Ishikawa (cell line): ENCODE data around the gene MYBPH.

Experiments used
- CEBPB ChIP-seq: IDR thresholded peaks from 2 replicates; pipeline ENCODE4 v1.6.1; 2012
- CREB1 ChIP-seq: IDR thresholded peaks from 2 replicates; pipeline ENCODE4 v1.6.1; 2012; ENCODE audit warnings: low read depth
- EGR1 ChIP-seq: IDR thresholded peaks from 2 replicates; pipeline ENCODE4 v1.6.1; 2012
- EP300 ChIP-seq: IDR thresholded peaks from 2 replicates; pipeline ENCODE4 v1.6.1; 2012; ENCODE audit warnings: borderline replicate concordance
- FOXM1 ChIP-seq: IDR thresholded peaks from 2 replicates; pipeline ENCODE4 v1.6.1; 2012; ENCODE audit warnings: low read depth, borderline replicate concordance
- NFIC ChIP-seq: IDR thresholded peaks from 2 replicates; pipeline ENCODE4 v1.6.1; 2012
- RAD21 ChIP-seq: IDR thresholded peaks from 2 replicates; pipeline ENCODE4 v1.6.1; 2012; ENCODE audit warnings: low read depth
- REST ChIP-seq: IDR thresholded peaks from 2 replicates; pipeline ENCODE4 v1.6.1; 2012; ENCODE audit warnings: low read depth, mild to moderate bottlenecking
- TAF1 ChIP-seq: IDR thresholded peaks from 2 replicates; pipeline ENCODE4 v1.6.1; 2012; ENCODE audit warnings: low read depth, mild to moderate bottlenecking
- TCF12 ChIP-seq: IDR thresholded peaks from 2 replicates; pipeline ENCODE4 v1.6.1; 2012; ENCODE audit warnings: low read depth
- TEAD4 ChIP-seq: IDR thresholded peaks from 2 replicates; pipeline ENCODE4 v1.6.1; 2012
- YY1 ChIP-seq: IDR thresholded peaks from 2 replicates; pipeline ENCODE4 v1.6.1; 2012; ENCODE audit warnings: low read depth
- ZBTB7A ChIP-seq: IDR thresholded peaks from 2 replicates; pipeline ENCODE4 v1.6.1; 2012; ENCODE audit warnings: low read depth
- TF ChIP-seq, protein P1 (sequence below): IDR thresholded peaks from 2 replicates; pipeline ENCODE4 v1.6.1; 2012
- TF ChIP-seq, protein P2 (sequence below): IDR thresholded peaks from 2 replicates; pipeline ENCODE4 v1.6.1; 2012

The MYBPH gene

DNA sequence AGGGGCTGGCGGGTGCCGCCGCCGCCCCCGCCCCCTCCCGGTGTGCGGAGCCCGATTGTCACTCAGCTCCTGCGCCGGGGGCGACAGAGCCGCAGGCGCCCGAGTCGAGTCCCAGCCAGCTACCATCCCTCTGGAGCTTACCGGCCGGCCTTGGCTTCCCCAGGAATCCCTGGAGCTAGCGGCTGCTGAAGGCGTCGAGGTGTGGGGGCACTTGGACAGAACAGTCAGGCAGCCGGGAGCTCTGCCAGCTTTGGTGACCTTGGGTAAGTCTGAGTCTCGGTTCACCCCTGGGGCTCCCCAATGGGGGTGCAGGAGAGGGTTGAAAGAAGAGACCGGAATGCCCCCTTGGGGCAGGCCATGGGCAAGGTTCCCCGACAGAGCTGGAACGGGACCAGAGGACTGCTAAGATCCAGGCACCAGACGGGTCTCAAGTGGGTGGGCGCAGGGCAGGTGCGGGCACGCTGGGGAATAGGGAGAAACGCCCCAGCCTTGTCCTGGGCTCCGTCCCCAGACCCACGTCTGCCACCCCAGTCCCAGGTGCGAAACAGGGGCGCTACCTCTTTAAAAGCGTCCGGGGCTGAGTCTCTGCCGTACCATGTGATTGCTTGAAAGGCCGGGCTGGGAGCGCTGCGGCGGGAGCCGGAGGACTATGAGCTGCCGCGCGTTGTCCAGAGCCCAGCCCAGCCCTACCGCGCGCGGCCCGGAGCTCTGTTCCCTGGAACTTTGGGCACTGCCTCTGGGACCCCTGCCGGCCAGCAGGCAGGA is 47.8 kb downstream of the MYBPH start, which contains the start of gene ADORA1:
TSS of gene ADORA1 (plus strand) at position 61 of the 765 bp plus-strand sequence. CDS start 1,116 bp downstream, outside the sequence.
- TF ChIP-seq EP300 (no peak), EGR1 (peak; percentile 12; the same call in 1 of the 2 replicates), FOXM1 (no peak), ZBTB7A (0 out of 2 replicates have a peak, but pooled peaks have one; percentile 57), CREB1 (no peak), RAD21 (peak; percentile 3; the same call in 1 of the 2 replicates), TAF1 (peak; percentile 65)
- TF ChIP-seq, protein P1, sequence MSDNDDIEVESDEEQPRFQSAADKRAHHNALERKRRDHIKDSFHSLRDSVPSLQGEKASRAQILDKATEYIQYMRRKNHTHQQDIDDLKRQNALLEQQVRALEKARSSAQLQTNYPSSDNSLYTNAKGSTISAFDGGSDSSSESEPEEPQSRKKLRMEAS, result peak; percentile 83
- TF ChIP-seq, protein P2, sequence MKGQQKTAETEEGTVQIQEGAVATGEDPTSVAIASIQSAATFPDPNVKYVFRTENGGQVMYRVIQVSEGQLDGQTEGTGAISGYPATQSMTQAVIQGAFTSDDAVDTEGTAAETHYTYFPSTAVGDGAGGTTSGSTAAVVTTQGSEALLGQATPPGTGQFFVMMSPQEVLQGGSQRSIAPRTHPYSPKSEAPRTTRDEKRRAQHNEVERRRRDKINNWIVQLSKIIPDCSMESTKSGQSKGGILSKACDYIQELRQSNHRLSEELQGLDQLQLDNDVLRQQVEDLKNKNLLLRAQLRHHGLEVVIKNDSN, result peak; percentile 85

GRCh38 chr1:203126866-203127665 is 48.6 kb downstream of the MYBPH start:
- TF ChIP-seq REST (peak; percentile 26; the same call in 1 of the 2 replicates), EP300 (no peak)

GRCh38 chr1:203126151-203126865 is 49.3 kb downstream of the MYBPH start:
- TF ChIP-seq NFIC (no peak), RAD21 (peak; percentile 37)

DNA sequence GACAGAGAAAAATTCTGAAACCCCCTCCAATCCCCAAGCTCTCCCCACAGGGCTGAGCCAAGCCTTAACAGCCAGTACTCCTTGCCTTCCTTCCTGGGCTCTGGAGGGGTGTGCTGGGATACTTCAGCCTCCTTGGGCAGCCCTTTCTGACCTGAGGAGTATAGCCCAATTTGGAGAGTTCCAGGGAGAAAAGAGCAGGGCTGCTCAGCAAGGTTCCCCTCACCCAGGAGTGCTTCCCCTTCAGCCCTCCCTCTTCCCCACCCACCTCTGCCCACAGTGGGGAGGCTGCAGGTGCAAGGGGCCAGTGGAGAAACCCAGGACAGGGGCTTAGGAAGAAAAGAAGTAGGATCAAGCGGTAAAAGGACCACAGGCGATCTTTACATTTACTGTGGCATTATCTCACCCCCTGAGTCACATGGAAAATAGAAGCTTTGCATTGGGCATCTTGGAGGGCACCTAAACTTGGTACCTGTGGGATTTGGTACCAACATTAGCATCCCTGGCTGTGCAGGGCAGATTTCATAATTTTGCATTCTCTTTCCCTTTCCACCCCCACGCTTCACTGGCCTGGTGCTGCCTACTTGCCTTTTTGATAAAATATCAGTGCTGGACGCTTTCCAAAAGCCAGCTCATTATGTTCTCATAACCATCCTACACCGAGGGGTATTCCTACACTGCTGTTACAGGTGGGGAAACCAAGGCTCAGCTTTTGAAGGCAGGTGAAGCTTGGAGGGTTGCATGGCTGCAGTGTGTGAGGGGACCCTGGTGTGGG is 50.9 kb downstream of the MYBPH start:
- TF ChIP-seq FOXM1 (no peak), NFIC (0 out of 2 replicates have a peak, but pooled peaks have one; percentile 15)

DNA sequence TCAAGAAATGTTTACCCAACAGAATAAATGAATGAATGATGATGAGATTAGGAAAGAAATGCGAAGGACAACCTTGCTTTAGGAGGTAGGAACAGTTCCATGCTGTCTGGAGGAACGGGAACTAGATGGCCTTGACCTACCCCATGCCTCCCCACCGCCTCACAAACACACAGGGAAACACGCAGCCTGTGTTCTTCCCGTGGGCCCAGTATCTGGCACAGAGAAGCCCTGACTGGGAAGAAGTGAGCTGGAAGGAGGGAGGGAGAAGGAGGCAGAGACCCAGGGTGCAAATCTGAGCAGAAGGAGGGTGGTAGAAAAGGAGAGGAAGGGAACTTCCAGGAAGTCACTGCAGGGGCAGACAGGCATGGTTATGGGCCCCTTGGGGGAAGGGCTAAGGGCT is 51.6 kb downstream of the MYBPH start:
- TF ChIP-seq RAD21 (no peak), EGR1 (no peak), CEBPB (no peak), TEAD4 (no peak), REST (no peak), TCF12 (no peak), FOXM1 (no peak), NFIC (no peak), ZBTB7A (no peak), TAF1 (no peak), CREB1 (no peak), EP300 (no peak), YY1 (no peak)
- TF ChIP-seq, protein P1, result no peak
- TF ChIP-seq, protein P2, result no peak
